ENCODE data around the gene KDM6A. TPM values are rescaled to one million over a fixed set of nuclear protein-coding genes. Genes with fewer than 3 reads are reported as not detected.
"Not testable (repeated sequence)": the region's sequence is repeated elsewhere in the genome, so short reads cannot be mapped to it uniquely, and the experiment has no call there.

Gene KDM6A
- total RNA-seq, 6 donors from 2014 or later = 19.9 to 62.0 (median 26.6) TPM

GRCh38 chrX:45133465-45133864 is 260.5 kb downstream of the KDM6A start:
- ATAC-seq (ENCODE audit: low FRiP score in 2 of 2) (no peak), DNase-seq (no peak)
- H3K27ac ChIP-seq = no peak overlapping the region
- 86 to 95% methylated on average over 3 of the region's 3 CpGs for WGBS, 2 donors
- H3K27me3 ChIP-seq = no peaks in the 10 kb centered on the region
- H3K9me3 ChIP-seq = no peaks in the 10 kb centered on the region
- H3K4me1 ChIP-seq = no peaks in the 10 kb centered on the region
- no peak overlapping the region for H3K4me3 ChIP-seq
- TF ChIP-seq POLR2A (IDR thresholded peaks at IDR 0.05) = no peak
- TF ChIP-seq CTCF (IDR thresholded peaks at IDR 0.05) = no peak
- TF ChIP-seq POLR2AphosphoS5 (IDR thresholded peaks at IDR 0.05) = no peak
- TF ChIP-seq EP300 (IDR thresholded peaks at IDR 0.05) = no peak
- no peaks in the 10 kb centered on the region for H3K36me3 ChIP-seq

- WGBS, 2 donors = 78 to 83% methylated on average over 4 to 7 of the region's 7 CpGs
- Histone ChIP-seq H3K27ac (no peak overlapping the region), H3K9me3 (no peaks in the 10 kb centered on the region), H3K27me3 (no peaks in the 10 kb centered on the region), H3K36me3 (no peaks in the 10 kb centered on the region), H3K4me3 (no peak overlapping the region), H3K4me1 (no peaks in the 10 kb centered on the region)
- ATAC-seq (ENCODE audit: low FRiP score in 2 of 2) (peak; percentile 29 to 42), DNase-seq (no peak)
- TF ChIP-seq CTCF (IDR thresholded peaks at IDR 0.05) = no peak
- no peak for TF ChIP-seq EP300 (IDR thresholded peaks at IDR 0.05)
- no peak for TF ChIP-seq POLR2A (IDR thresholded peaks at IDR 0.05)
- TF ChIP-seq POLR2AphosphoS5 (IDR thresholded peaks at IDR 0.05) = no peak
These were observed 261.3 kb downstream of the KDM6A start for GRCh38 chrX:45134315-45134731.

- Histone ChIP-seq H3K27ac (no peak overlapping the region), H3K9me3 (no peaks in the 10 kb centered on the region), H3K27me3 (no peaks in the 10 kb centered on the region), H3K36me3 (no peaks in the 10 kb centered on the region), H3K4me3 (no peak overlapping the region), H3K4me1 (no peaks in the 10 kb centered on the region)
- WGBS, 2 donors = 74 to 78% methylated on average over 3 of the region's 3 CpGs
- TF ChIP-seq EP300 (IDR thresholded peaks at IDR 0.05) = no peak
- no peak for TF ChIP-seq POLR2AphosphoS5 (IDR thresholded peaks at IDR 0.05)
- TF ChIP-seq POLR2A (IDR thresholded peaks at IDR 0.05) = no peak
- no peak for TF ChIP-seq CTCF (IDR thresholded peaks at IDR 0.05)
- ATAC-seq (ENCODE audit: low FRiP score in 2 of 2) (no peak), DNase-seq (no peak)
These were observed 261.8 kb downstream of the KDM6A start for GRCh38 chrX:45134775-45135174.

GRCh38 chrX:45135391-45136075 is 262.5 kb downstream of the KDM6A start:
- H3K27ac ChIP-seq; H3K27me3 ChIP-seq; H3K4me1 ChIP-seq; H3K36me3 ChIP-seq; H3K9me3 ChIP-seq; DNase-seq; ATAC-seq (ENCODE audit: low FRiP score in 2 of 2); H3K4me3 ChIP-seq: not testable (repeated sequence)
- WGBS, 2 donors = 84 to 90% methylated on average over 4 of the region's 4 CpGs

- Histone ChIP-seq H3K27ac (no peak overlapping the region), H3K36me3 (no peaks in the 10 kb centered on the region), H3K4me3 (no peak overlapping the region), H3K4me1 (no peaks in the 10 kb centered on the region), H3K27me3 (no peaks in the 10 kb centered on the region), H3K9me3 (no peaks in the 10 kb centered on the region)
- DNase-seq (no peak), ATAC-seq (ENCODE audit: low FRiP score in 2 of 2) (no peak)
- no peak for TF ChIP-seq POLR2AphosphoS5 (IDR thresholded peaks at IDR 0.05)
These were observed 264.5 kb downstream of the KDM6A start for GRCh38 chrX:45137531-45137930.

- no peak for ATAC-seq (ENCODE audit: low FRiP score in 2 of 2)
- no peak overlapping the region for H3K4me3 ChIP-seq
- no peaks in the 10 kb centered on the region for H3K9me3 ChIP-seq
- TF ChIP-seq POLR2AphosphoS5 (IDR thresholded peaks at IDR 0.05) (no peak), POLR2A (IDR thresholded peaks at IDR 0.05) (no peak), CTCF (IDR thresholded peaks at IDR 0.05) (no peak), EP300 (IDR thresholded peaks at IDR 0.05) (no peak)
- no peaks in the 10 kb centered on the region for H3K4me1 ChIP-seq
- H3K27ac ChIP-seq = no peak overlapping the region
- 86 to 95% methylated on average over 1 to 4 of the region's 4 CpGs for WGBS, 2 donors
- H3K27me3 ChIP-seq = no peaks in the 10 kb centered on the region
- no peak for DNase-seq
- H3K36me3 ChIP-seq = no peaks in the 10 kb centered on the region
These were observed 265.5 kb downstream of the KDM6A start for GRCh38 chrX:45138525-45138924.

All from upper lobe of left lung (tissue), 6 donors.